ENCODE data around the gene PARD6A.

PARD6A gene

GRCh38 chr16:67662653-67663010, 1.9 kb downstream of the PARD6A start:
- no peak overlapping the region for H3K4me3 ChIP-seq (ENCODE audit: control insufficient read depth, low read depth, low read length)
- DNase-seq (ENCODE audit: low read depth) = no peak
- TF ChIP-seq, protein P1, sequence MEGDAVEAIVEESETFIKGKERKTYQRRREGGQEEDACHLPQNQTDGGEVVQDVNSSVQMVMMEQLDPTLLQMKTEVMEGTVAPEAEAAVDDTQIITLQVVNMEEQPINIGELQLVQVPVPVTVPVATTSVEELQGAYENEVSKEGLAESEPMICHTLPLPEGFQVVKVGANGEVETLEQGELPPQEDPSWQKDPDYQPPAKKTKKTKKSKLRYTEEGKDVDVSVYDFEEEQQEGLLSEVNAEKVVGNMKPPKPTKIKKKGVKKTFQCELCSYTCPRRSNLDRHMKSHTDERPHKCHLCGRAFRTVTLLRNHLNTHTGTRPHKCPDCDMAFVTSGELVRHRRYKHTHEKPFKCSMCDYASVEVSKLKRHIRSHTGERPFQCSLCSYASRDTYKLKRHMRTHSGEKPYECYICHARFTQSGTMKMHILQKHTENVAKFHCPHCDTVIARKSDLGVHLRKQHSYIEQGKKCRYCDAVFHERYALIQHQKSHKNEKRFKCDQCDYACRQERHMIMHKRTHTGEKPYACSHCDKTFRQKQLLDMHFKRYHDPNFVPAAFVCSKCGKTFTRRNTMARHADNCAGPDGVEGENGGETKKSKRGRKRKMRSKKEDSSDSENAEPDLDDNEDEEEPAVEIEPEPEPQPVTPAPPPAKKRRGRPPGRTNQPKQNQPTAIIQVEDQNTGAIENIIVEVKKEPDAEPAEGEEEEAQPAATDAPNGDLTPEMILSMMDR (conservative IDR thresholded peaks at IDR 0.05; ENCODE audit: control insufficient read depth, insufficient read depth, low read depth, low read length) = no peak

DNA sequence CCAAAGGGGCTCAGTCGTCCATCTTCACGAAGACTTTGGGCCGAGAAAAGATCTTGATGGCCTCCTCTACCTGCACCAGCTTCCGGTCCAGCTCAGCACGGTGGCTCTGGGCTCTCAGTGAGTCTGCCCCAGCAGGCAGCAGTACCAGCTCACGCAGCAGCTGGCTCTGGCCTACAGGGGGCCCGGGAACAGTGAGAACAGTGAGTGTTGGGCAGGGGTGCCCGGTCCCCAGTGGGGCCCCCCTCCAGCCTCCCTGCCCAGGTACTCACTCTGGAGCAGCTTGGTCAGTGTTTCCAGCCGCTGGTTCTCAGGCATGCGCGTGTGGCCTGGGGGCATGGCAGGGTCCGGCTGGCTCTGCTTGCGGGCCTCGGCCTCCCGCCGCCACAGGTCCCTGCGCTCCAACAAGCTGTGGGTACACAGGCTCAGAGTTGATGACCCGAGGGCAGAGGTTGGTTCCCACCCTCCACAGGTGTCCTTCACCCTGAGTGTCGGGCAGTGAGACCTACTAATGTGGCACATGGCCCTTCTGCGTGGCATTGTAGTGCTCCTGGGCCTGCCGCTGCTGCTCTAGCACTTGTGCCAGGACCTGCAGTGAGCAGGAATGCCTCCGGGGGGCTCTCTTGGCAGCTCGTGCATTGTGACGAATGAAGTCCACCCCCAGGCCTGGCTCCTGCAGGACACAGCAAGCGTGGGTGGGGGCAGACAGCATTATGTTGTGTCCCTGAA, 2.6 kb downstream of the PARD6A start:
- H3K4me3 ChIP-seq (ENCODE audit: control insufficient read depth, low read depth, low read length) = no peak overlapping the region
- no peak for DNase-seq (ENCODE audit: low read depth)
- TF ChIP-seq, protein P1 (conservative IDR thresholded peaks at IDR 0.05; ENCODE audit: control insufficient read depth, insufficient read depth, low read depth, low read length) = peak; percentile 21

DNA sequence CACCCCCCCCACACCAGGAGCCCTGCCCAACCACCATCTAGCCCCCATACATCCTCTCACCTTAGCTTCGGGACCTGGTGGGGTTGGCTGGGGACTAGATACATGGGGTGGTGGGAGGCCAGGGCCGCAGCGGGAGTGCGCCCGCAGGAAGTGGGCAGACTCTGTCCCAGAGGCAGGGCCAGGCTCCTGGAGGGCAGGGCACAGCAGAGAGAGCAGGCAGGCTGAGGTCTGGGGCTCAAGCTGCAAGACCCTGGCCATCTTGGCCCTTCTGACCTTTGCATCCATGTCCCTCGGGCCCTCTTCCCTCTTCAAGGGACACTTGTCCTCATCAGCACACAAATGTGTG, 3.1 kb downstream of the PARD6A start:
- TF ChIP-seq, protein P1 (conservative IDR thresholded peaks at IDR 0.05; ENCODE audit: control insufficient read depth, insufficient read depth, low read depth, low read length) = no peak
- no peak for DNase-seq (ENCODE audit: low read depth)
- H3K4me3 ChIP-seq (ENCODE audit: control insufficient read depth, low read depth, low read length) = no peak overlapping the region

GRCh38 chr16:67664258-67664657, 3.5 kb downstream of the PARD6A start:
- no peak overlapping the region for H3K4me3 ChIP-seq (ENCODE audit: control insufficient read depth, low read depth, low read length)
- TF ChIP-seq, protein P1 (conservative IDR thresholded peaks at IDR 0.05; ENCODE audit: control insufficient read depth, insufficient read depth, low read depth, low read length) = no peak
- no peak for DNase-seq (ENCODE audit: low read depth)

- no peak overlapping the region for H3K4me3 ChIP-seq (ENCODE audit: control insufficient read depth, low read depth, low read length)
- TF ChIP-seq, protein P1 (conservative IDR thresholded peaks at IDR 0.05; ENCODE audit: control insufficient read depth, insufficient read depth, low read depth, low read length) = no peak
- DNase-seq (ENCODE audit: low read depth) = no peak
Observed at GRCh38 chr16:67664871-67665270, 4.1 kb downstream of the PARD6A start.

DNA sequence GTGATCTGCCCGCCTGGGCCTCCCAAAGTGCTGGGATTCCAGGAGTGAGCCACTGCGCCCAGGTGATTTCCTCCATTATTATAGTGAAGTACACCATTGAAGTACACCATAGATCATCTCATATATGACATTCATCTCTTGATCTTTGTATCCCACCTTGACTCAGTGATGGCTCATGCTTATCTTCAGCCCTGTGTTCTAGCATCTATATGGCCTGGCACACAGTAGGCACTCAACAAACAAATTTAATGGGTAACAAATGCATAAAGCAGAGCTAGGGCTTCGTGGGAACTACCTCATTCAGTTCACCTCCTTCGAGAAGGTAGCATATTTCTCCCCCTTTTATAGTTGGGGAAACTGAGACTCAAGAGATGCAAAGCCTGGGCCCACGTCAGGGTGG, 4.8 kb downstream of the PARD6A start:
- TF ChIP-seq, protein P1 (conservative IDR thresholded peaks at IDR 0.05; ENCODE audit: control insufficient read depth, insufficient read depth, low read depth, low read length) = no peak
- H3K4me3 ChIP-seq (ENCODE audit: control insufficient read depth, low read depth, low read length) = peak overlapping the region; percentile 57
- DNase-seq (ENCODE audit: low read depth) = no peak

Measured in fibroblast of mammary gland (primary cell).